Loucy (cell line): ENCODE data around the gene ARF1.

ENCODE experiments used
- EZH2phosphoT487 ChIP-seq: fragments of 200-600 bp; IDR thresholded peaks from 2 replicates; pipeline ENCODE4 v1.6.1; 2018; ENCODE audit warnings: antibody characterized with exemption, mild to moderate bottlenecking, moderate library complexity, borderline replicate concordance
- TF ChIP-seq, protein P1 (sequence below): fragments of 200-600 bp; sonication (generic); conservative IDR thresholded peaks from 2 replicates; pipeline ENCODE4 v1.5.1; 2014; ENCODE audit warnings: mild to moderate bottlenecking, antibody characterized with exemption, low read length

DNA sequence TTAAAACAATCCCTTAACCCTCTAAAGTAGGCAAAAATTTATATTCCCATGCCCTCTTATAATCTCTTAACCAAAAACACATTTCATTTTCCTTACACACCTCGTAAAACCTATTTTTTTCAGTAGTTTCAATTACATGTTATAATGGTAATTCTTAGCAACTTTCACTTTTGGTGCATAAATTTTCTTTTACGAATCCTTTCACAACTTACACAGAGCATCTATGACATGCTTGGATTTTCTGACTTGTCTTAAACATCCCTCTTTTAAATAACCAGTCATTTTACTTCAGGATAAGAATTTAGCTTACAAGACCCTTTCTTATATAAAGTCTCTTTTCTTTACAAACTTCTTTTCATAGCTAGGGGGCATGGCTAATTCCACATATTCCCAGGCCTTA, 35.5 kb downstream of the ARF1 start:
- TF ChIP-seq, protein P1, sequence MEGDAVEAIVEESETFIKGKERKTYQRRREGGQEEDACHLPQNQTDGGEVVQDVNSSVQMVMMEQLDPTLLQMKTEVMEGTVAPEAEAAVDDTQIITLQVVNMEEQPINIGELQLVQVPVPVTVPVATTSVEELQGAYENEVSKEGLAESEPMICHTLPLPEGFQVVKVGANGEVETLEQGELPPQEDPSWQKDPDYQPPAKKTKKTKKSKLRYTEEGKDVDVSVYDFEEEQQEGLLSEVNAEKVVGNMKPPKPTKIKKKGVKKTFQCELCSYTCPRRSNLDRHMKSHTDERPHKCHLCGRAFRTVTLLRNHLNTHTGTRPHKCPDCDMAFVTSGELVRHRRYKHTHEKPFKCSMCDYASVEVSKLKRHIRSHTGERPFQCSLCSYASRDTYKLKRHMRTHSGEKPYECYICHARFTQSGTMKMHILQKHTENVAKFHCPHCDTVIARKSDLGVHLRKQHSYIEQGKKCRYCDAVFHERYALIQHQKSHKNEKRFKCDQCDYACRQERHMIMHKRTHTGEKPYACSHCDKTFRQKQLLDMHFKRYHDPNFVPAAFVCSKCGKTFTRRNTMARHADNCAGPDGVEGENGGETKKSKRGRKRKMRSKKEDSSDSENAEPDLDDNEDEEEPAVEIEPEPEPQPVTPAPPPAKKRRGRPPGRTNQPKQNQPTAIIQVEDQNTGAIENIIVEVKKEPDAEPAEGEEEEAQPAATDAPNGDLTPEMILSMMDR = no peak
- no peak for TF ChIP-seq EZH2phosphoT487
